WTC11 (cell line): Measurements from ENCODE around the gene TRABD. TPM values are rescaled to one million over a fixed set of nuclear protein-coding genes. Genes with fewer than 3 reads are reported as not detected.

ENCODE experiments used
- ATAC-seq: fragments of 200-7000 bp; cut with Tn5 transposase; 2 replicates; pipeline ENCODE4 v1.10.0; 2021; ENCODE audit warnings: mild to moderate bottlenecking, moderate library complexity
- CTCF ChIA-PET: fragments of 300-600 bp; sonication (Branson Sonifier 250); formaldehyde crosslinking; loops from one replicate; lab custom pipeline; 2021; ENCODE audit warnings: antibody characterized with exemption; lab: Charles Lee
- POLR2A ChIA-PET: fragments of 350-600 bp; sonication (Branson Sonifier 250); formaldehyde crosslinking; loops from one replicate; lab custom pipeline; 2021; ENCODE audit warnings: antibody characterized with exemption; lab: Charles Lee
- DNase-seq: peaks from one replicate; pipeline ENCODE4 v3.0.0; 2021; ENCODE audit warnings: low spot score
- H3K27ac Mint-ChIP-seq: 2 replicates; pipeline ENCODE4 v1.8.0; 2021; ENCODE audit warnings: mixed read lengths
- H3K27me3 Mint-ChIP-seq: 2 replicates; pipeline ENCODE4 v1.8.0; 2021; ENCODE audit warnings: low read depth, mild to moderate bottlenecking, moderate library complexity, mixed read lengths
- H3K36me3 Mint-ChIP-seq: 2 replicates; pipeline ENCODE4 v1.8.0; 2021; ENCODE audit warnings: mixed read lengths
- H3K4me1 Mint-ChIP-seq: 2 replicates; pipeline ENCODE4 v1.8.0; 2022; ENCODE audit warnings: mixed read lengths
- H3K4me3 Mint-ChIP-seq: 2 replicates; pipeline ENCODE4 v1.8.0; 2021; ENCODE audit warnings: mild to moderate bottlenecking, moderate library complexity, mixed read lengths
- H3K9me3 Mint-ChIP-seq: 2 replicates; pipeline ENCODE4 v1.8.0; 2021; ENCODE audit warnings: mixed read lengths
- ATF2 ChIP-seq: sonication (generic); formaldehyde crosslinking; IDR thresholded peaks from 2 replicates; pipeline ENCODE4 v1.8.1; 2022; ENCODE audit warnings: low read depth, missing genetic modification reagents, borderline replicate concordance
- CREM ChIP-seq: sonication (generic); formaldehyde crosslinking; IDR thresholded peaks from 2 replicates; pipeline ENCODE4 v1.8.1; 2022; ENCODE audit warnings: mild to moderate bottlenecking, missing genetic modification reagents, moderate library complexity
- FOXP1 ChIP-seq: sonication (generic); formaldehyde crosslinking; IDR thresholded peaks from 2 replicates; pipeline ENCODE4 v1.8.0; 2022; ENCODE audit warnings: missing genetic modification reagents, mild to moderate bottlenecking, moderate library complexity, borderline replicate concordance
- GTF2I ChIP-seq: fragments of 250-450 bp; sonication (Bioruptor Pico); conservative IDR thresholded peaks from 2 replicates; pipeline ENCODE4 v1.4.0; 2021; ENCODE audit warnings: mild to moderate bottlenecking
- JAZF1 ChIP-seq: fragments of 250-450 bp; sonication (Bioruptor Pico); IDR thresholded peaks from 2 replicates; pipeline ENCODE4 v1.9.0; 2021; ENCODE audit warnings: moderate library complexity, mild to moderate bottlenecking, inconsistent platforms
- JUN ChIP-seq: sonication (generic); formaldehyde crosslinking; IDR thresholded peaks from 2 replicates; pipeline ENCODE4 v1.8.0; 2023; ENCODE audit warnings: mild to moderate bottlenecking, missing genetic modification reagents
- MXD4 ChIP-seq: fragments of 250-450 bp; sonication (Bioruptor Pico); IDR thresholded peaks from 2 replicates; pipeline ENCODE4 v1.8.0; 2021; ENCODE audit warnings: mild to moderate bottlenecking, moderate library complexity, borderline replicate concordance
- NFE2L1 ChIP-seq: sonication (generic); formaldehyde crosslinking; IDR thresholded peaks from 2 replicates; pipeline ENCODE4 v1.8.1; 2023; ENCODE audit warnings: missing genetic modification reagents
- TEAD4 ChIP-seq: sonication (generic); formaldehyde crosslinking; IDR thresholded peaks from 2 replicates; pipeline ENCODE4 v1.8.0; 2022; ENCODE audit warnings: mild to moderate bottlenecking, missing genetic modification reagents
- ZNF121 ChIP-seq: sonication (generic); formaldehyde crosslinking; IDR thresholded peaks from 2 replicates; pipeline ENCODE4 v1.8.0; 2023; ENCODE audit warnings: missing genetic modification reagents
- ZNF138 ChIP-seq: sonication (generic); formaldehyde crosslinking; conservative IDR thresholded peaks from 2 replicates; pipeline ENCODE4 v1.8.1; 2022; ENCODE audit warnings: mild to moderate bottlenecking, moderate library complexity, missing genetic modification reagents
- ZNF219 ChIP-seq: sonication (generic); formaldehyde crosslinking; IDR thresholded peaks from 2 replicates; pipeline ENCODE4 v1.8.0; 2023; ENCODE audit warnings: missing genetic modification reagents, mild to moderate bottlenecking, borderline replicate concordance
- ZNF263 ChIP-seq: sonication (generic); formaldehyde crosslinking; IDR thresholded peaks from 2 replicates; pipeline ENCODE4 v1.8.1; 2022; ENCODE audit warnings: low read depth, mild to moderate bottlenecking, moderate library complexity, missing genetic modification reagents
- ZNF671 ChIP-seq: fragments of 250-450 bp; sonication (Bioruptor Pico); IDR thresholded peaks from 2 replicates; pipeline ENCODE4 v1.8.0; 2021; ENCODE audit warnings: mild to moderate bottlenecking
- total RNA-seq: library from RNA; stranded (reverse); gene quantifications from 3 replicates; pipeline ENCODE4 v1.2.3, GENCODE V29; 2021
- TF ChIP-seq, protein P1 (sequence below): fragments of 200-600 bp; IDR thresholded peaks from 2 replicates; pipeline ENCODE4 v1.8.0; 2022; ENCODE audit warnings: antibody characterized with exemption
- TF ChIP-seq, protein P2 (sequence below): fragments of 250-450 bp; sonication (Bioruptor Pico); IDR thresholded peaks from 2 replicates; pipeline ENCODE4 v2.1.2; 2022; ENCODE audit warnings: mild to moderate bottlenecking, moderate library complexity
- TF ChIP-seq, protein P3 (sequence below): sonication (generic); formaldehyde crosslinking; IDR thresholded peaks from 2 replicates; pipeline ENCODE4 v1.8.0; 2022; ENCODE audit warnings: mild to moderate bottlenecking, missing genetic modification reagents
- TF ChIP-seq, protein P4 (sequence below): sonication (generic); formaldehyde crosslinking; conservative IDR thresholded peaks from 2 replicates; pipeline ENCODE4 v1.8.1; 2022; ENCODE audit warnings: mild to moderate bottlenecking, missing genetic modification reagents
- TF ChIP-seq, protein P5 (sequence below): sonication (generic); formaldehyde crosslinking; IDR thresholded peaks from 2 replicates; pipeline ENCODE4 v1.8.1; 2023; ENCODE audit warnings: mild to moderate bottlenecking, missing genetic modification reagents, borderline replicate concordance

The TRABD gene
- total RNA-seq, 1 experiment from 2014 or later, result 90.4 TPM

DNA sequence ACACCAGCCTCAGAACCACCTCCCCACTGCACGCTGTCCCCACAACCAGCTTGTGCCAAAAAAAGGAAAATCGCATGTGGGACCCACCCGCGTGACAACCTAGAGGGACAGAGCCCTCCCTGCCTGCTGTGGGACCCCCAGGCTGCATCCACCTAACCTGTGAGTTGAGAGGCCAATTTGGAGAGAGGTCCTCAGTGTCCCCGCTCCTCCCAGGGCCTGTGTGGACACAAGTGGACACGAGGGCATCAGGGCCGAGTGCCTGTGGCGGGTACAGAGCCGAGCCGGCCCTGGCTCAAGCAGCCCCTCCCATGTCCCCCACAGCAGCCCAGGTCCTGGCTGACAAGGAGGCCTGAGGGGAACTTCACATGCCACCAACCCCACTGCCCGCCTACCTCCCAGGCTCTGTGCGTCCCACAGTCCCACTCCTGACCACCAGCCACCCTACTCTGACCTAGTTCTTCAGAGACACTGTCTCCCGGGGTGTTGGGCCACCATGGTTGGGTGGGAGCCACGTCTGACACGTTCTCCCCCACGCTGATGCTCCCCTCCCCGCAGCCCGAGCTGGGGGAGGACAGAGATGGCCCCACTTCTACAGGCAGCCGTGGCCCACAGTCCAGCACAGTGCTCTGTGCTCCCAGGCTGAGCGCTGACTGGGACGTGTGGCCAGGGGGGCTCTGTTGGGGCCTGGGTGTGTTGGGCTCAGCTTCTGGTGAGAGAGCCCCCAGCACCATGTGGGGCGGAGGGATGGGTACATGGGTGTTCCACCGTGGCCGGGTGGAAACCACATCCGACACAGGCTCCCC is 34.3 kb downstream of the TRABD start:
- no peak for DNase-seq
- POLR2A ChIA-PET, result no interaction called here
- H3K27me3 Mint-ChIP-seq, result no peaks in the 10 kb centered on the region
- peaks cover 5% of the 10 kb centered on the region; the same call in 1 of the 2 replicates for H3K4me1 Mint-ChIP-seq
- no peak for ATAC-seq
- TF ChIP-seq ZNF138 (CRISPR knock-in tag), result no peak
- TF ChIP-seq, all 79 proteins: peak for 0
- Mint-ChIP-seq H3K27ac (no peak overlapping the region), H3K4me3 (no peak overlapping the region), H3K9me3 (no peaks in the 10 kb centered on the region), H3K36me3 (peaks cover 36% of the 10 kb centered on the region)
- CTCF ChIA-PET, result no interaction called here

- TF ChIP-seq JAZF1 (CRISPR knock-in tag) (no peak), ZNF263 (no peak), GTF2I (CRISPR knock-in tag) (no peak), CREM (CRISPR knock-in tag) (no peak), ZNF671 (CRISPR knock-in tag) (no peak), ZNF121 (CRISPR knock-in tag) (no peak), ATF2 (no peak)
- Mint-ChIP-seq H3K27me3 (no peaks in the 10 kb centered on the region), H3K27ac (no peak overlapping the region), H3K9me3 (no peaks in the 10 kb centered on the region), H3K4me1 (peaks cover 5% of the 10 kb centered on the region; the same call in 1 of the 2 replicates), H3K4me3 (no peak overlapping the region), H3K36me3 (peaks cover 35% of the 10 kb centered on the region)
- ChIA-PET CTCF (interaction anchor here (0.7 to 1.0 kb wide), 3 partner anchors 20 to 79 kb away, joined by 3 to 5 read pairs (median 3); no protein-coding TSS in a partner anchor), POLR2A (no interaction called here)
- DNase-seq (no peak), ATAC-seq (no peak)
Observed at GRCh38 chr22:50220603-50221409, 35.1 kb downstream of the TRABD start.

DNA sequence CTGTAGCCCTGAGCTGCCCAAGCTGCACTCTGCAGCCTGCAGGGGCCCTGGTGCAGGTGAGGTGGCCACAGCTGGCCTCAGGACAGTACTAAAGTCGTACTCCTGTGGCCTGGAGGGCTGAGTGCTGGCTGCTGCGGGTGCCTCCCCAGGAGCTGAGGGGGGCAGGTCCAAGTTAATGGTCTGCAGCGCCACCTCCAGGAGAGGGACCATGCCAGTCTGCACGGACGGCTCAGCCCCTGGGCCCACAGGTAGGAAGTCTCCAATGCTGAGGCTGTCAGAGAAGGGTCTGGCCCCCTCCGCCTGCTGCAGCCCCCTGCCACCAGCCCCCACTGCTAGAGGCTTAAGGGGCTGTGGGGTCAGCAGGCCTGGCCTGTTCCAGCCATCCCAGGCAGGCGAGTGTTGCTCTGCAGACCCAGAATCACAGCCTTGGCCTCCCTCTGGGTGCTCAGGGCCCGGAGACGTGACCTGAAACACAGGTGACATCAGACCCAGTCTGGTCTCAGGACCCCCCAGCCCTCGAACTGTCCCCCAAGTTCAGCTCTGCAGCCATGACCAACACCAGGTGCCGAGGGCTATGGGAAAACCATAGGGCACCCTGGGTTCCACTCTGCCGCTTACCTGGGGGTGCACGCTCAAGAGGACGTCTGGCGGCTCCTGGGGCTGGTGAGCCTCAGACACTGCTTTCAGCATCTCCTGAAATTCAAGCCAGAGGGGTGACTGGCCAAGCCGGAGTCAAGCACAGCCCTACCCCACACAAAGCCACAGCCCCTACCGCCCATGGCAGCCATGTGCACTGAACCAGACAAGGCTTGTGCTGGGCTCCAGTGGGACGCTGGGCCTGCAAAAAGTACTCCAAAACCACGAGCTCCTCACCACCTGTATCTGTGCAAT is 35.9 kb downstream of the TRABD start:
- DNase-seq (no peak), ATAC-seq (no peak)
- ChIA-PET POLR2A (no interaction called here), CTCF (interaction anchor here (0.7 to 1.0 kb wide), 3 partner anchors 19 to 80 kb away, joined by 3 to 5 read pairs (median 3); no protein-coding TSS in a partner anchor)
- peaks cover 33% of the 10 kb centered on the region for H3K36me3 Mint-ChIP-seq
- peaks cover 5% of the 10 kb centered on the region; the same call in 1 of the 2 replicates for H3K4me1 Mint-ChIP-seq
- no peak overlapping the region for H3K27ac Mint-ChIP-seq
- H3K4me3 Mint-ChIP-seq, result no peak overlapping the region
- H3K27me3 Mint-ChIP-seq, result no peaks in the 10 kb centered on the region
- H3K9me3 Mint-ChIP-seq, result no peaks in the 10 kb centered on the region
- TF ChIP-seq JUN (no peak), GTF2I (CRISPR knock-in tag) (no peak), ZNF219 (no peak), NFE2L1 (CRISPR knock-in tag) (no peak), ZNF121 (CRISPR knock-in tag) (no peak), FOXP1 (CRISPR knock-in tag) (no peak), TEAD4 (CRISPR knock-in tag) (no peak), MXD4 (CRISPR knock-in tag) (no peak)
- TF ChIP-seq, protein P1, sequence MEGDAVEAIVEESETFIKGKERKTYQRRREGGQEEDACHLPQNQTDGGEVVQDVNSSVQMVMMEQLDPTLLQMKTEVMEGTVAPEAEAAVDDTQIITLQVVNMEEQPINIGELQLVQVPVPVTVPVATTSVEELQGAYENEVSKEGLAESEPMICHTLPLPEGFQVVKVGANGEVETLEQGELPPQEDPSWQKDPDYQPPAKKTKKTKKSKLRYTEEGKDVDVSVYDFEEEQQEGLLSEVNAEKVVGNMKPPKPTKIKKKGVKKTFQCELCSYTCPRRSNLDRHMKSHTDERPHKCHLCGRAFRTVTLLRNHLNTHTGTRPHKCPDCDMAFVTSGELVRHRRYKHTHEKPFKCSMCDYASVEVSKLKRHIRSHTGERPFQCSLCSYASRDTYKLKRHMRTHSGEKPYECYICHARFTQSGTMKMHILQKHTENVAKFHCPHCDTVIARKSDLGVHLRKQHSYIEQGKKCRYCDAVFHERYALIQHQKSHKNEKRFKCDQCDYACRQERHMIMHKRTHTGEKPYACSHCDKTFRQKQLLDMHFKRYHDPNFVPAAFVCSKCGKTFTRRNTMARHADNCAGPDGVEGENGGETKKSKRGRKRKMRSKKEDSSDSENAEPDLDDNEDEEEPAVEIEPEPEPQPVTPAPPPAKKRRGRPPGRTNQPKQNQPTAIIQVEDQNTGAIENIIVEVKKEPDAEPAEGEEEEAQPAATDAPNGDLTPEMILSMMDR, result no peak
- TF ChIP-seq, protein P2, sequence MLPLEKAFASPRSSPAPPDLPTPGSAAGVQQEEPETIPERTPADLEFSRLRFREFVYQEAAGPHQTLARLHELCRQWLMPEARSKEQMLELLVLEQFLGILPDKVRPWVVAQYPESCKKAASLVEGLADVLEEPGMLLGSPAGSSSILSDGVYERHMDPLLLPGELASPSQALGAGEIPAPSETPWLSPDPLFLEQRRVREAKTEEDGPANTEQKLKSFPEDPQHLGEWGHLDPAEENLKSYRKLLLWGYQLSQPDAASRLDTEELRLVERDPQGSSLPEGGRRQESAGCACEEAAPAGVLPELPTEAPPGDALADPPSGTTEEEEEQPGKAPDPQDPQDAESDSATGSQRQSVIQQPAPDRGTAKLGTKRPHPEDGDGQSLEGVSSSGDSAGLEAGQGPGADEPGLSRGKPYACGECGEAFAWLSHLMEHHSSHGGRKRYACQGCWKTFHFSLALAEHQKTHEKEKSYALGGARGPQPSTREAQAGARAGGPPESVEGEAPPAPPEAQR (CRISPR knock-in tag), result no peak
- TF ChIP-seq, protein P3, sequence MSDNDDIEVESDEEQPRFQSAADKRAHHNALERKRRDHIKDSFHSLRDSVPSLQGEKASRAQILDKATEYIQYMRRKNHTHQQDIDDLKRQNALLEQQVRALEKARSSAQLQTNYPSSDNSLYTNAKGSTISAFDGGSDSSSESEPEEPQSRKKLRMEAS (CRISPR knock-in tag), result no peak
- TF ChIP-seq, protein P4, sequence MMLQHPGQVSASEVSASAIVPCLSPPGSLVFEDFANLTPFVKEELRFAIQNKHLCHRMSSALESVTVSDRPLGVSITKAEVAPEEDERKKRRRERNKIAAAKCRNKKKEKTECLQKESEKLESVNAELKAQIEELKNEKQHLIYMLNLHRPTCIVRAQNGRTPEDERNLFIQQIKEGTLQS (CRISPR knock-in tag), result no peak
- TF ChIP-seq, protein P5, sequence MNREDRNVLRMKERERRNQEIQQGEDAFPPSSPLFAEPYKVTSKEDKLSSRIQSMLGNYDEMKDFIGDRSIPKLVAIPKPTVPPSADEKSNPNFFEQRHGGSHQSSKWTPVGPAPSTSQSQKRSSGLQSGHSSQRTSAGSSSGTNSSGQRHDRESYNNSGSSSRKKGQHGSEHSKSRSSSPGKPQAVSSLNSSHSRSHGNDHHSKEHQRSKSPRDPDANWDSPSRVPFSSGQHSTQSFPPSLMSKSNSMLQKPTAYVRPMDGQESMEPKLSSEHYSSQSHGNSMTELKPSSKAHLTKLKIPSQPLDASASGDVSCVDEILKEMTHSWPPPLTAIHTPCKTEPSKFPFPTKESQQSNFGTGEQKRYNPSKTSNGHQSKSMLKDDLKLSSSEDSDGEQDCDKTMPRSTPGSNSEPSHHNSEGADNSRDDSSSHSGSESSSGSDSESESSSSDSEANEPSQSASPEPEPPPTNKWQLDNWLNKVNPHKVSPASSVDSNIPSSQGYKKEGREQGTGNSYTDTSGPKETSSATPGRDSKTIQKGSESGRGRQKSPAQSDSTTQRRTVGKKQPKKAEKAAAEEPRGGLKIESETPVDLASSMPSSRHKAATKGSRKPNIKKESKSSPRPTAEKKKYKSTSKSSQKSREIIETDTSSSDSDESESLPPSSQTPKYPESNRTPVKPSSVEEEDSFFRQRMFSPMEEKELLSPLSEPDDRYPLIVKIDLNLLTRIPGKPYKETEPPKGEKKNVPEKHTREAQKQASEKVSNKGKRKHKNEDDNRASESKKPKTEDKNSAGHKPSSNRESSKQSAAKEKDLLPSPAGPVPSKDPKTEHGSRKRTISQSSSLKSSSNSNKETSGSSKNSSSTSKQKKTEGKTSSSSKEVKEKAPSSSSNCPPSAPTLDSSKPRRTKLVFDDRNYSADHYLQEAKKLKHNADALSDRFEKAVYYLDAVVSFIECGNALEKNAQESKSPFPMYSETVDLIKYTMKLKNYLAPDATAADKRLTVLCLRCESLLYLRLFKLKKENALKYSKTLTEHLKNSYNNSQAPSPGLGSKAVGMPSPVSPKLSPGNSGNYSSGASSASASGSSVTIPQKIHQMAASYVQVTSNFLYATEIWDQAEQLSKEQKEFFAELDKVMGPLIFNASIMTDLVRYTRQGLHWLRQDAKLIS (CRISPR knock-in tag), result no peak
